Choroid plexus epithelial cell (primary cell): ENCODE measurements around the gene SRRM4.

Source experiments
- DNase-seq: peaks from one replicate; pipeline ENCODE4 v3.0.0-alpha.2; 2010; ENCODE audit warnings: low read depth
- H3K4me3 ChIP-seq: 2 replicates; pipeline ENCODE4 v1.5.1; 2011; ENCODE audit warnings: low read depth, mild to moderate bottlenecking, control low read depth, low read length, moderate library complexity
- CTCF ChIP-seq: conservative IDR thresholded peaks from 2 replicates; pipeline ENCODE4 v1.5.1; 2011; ENCODE audit warnings: low read depth, mild to moderate bottlenecking, control low read depth, inconsistent platforms, low read length, moderate library complexity

The SRRM4 gene

GRCh38 chr12:119204131-119204530, 222.8 kb downstream of the SRRM4 start:
- no peak overlapping the region for H3K4me3 ChIP-seq
- DNase-seq = no peak
- no peak for TF ChIP-seq CTCF

- DNase-seq = no peak
- no peak overlapping the region for H3K4me3 ChIP-seq
- TF ChIP-seq CTCF = no peak
Observed at GRCh38 chr12:119204671-119205285, 223.4 kb downstream of the SRRM4 start.

GRCh38 chr12:119206348-119207062, 225.2 kb downstream of the SRRM4 start:
- no peak overlapping the region for H3K4me3 ChIP-seq
- TF ChIP-seq CTCF = no peak
- DNase-seq = no peak

GRCh38 chr12:119207063-119207560, 225.8 kb downstream of the SRRM4 start:
- no peak overlapping the region for H3K4me3 ChIP-seq
- DNase-seq = no peak
- TF ChIP-seq CTCF = no peak

GRCh38 chr12:119208626-119209061, 227.3 kb downstream of the SRRM4 start:
- peak; percentile 1 for DNase-seq
- TF ChIP-seq CTCF = no peak
- no peak overlapping the region for H3K4me3 ChIP-seq

GRCh38 chr12:119211884-119212283, 230.5 kb downstream of the SRRM4 start:
- no peak for DNase-seq
- no peak for TF ChIP-seq CTCF
- H3K4me3 ChIP-seq = no peak overlapping the region
